Measurements from ENCODE around the gene AAGAB. TPM values are rescaled to one million over a fixed set of nuclear protein-coding genes. Genes with fewer than 3 reads are reported as not detected.

Gene AAGAB
- total and polyA plus RNA-seq, 8 donors = 11.2 to 89.5 (median 32.0) TPM

GRCh38 chr15:67267951-67268941 lies 13.8 kb upstream of the AAGAB start:
- Histone ChIP-seq H3K9me3 (no peaks in the 10 kb centered on the region), H3K27ac (no peak overlapping the region), H3K4me1 (peaks cover 0 to 5% (median 0%) of the 10 kb centered on the region in 4 donors), H3K4me3 (no peak overlapping the region), H3K36me3 (no peaks in the 10 kb centered on the region), H3K27me3 (no peaks in the 10 kb centered on the region)
- WGBS, 5 donors = 48 to 66% (median 57%) methylated on average over 9 of the region's 9 CpGs
- no peak for DNase-seq
- intact Hi-C loops (cut with DNase I; ENCODE audit: low total_unique reads) = no loop called here
- TF ChIP-seq POLR2AphosphoS5 (IDR thresholded peaks at IDR 0.05) (no peak), CTCF (IDR thresholded peaks at IDR 0.05) (no peak), EP300 (IDR thresholded peaks at IDR 0.05) (no peak), POLR2A (IDR thresholded peaks at IDR 0.05) (no peak)

GRCh38 chr15:67267440-67267839 lies 13.0 kb upstream of the AAGAB start:
- Histone ChIP-seq H3K27me3 (no peaks in the 10 kb centered on the region), H3K36me3 (no peaks in the 10 kb centered on the region), H3K27ac (no peak overlapping the region), H3K4me3 (no peak overlapping the region), H3K9me3 (no peaks in the 10 kb centered on the region), H3K4me1 (peaks cover 0 to 5% (median 0%) of the 10 kb centered on the region in 4 donors)
- 26 to 55% (median 35%) methylated on average over 3 of the region's 3 CpGs for WGBS, 5 donors
- intact Hi-C loops (cut with DNase I; ENCODE audit: low total_unique reads) = no loop called here
- no peak for DNase-seq
- TF ChIP-seq CTCF (IDR thresholded peaks at IDR 0.05) (no peak), POLR2AphosphoS5 (IDR thresholded peaks at IDR 0.05) (no peak), POLR2A (IDR thresholded peaks at IDR 0.05) (no peak), EP300 (IDR thresholded peaks at IDR 0.05) (no peak)

GRCh38 chr15:67266870-67267269 lies 12.4 kb upstream of the AAGAB start:
- no peak for DNase-seq
- intact Hi-C loops (cut with DNase I; ENCODE audit: low total_unique reads) = no loop called here
- WGBS, 5 donors = 89 to 94% (median 91%) methylated on average over 6 of the region's 6 CpGs
- no peaks in the 10 kb centered on the region for H3K36me3 ChIP-seq
- no peaks in the 10 kb centered on the region for H3K9me3 ChIP-seq
- H3K4me1 ChIP-seq = peaks cover 0 to 5% (median 0%) of the 10 kb centered on the region in 4 donors
- H3K27ac ChIP-seq = no peak overlapping the region
- H3K27me3 ChIP-seq = no peaks in the 10 kb centered on the region
- TF ChIP-seq EP300 (IDR thresholded peaks at IDR 0.05) (no peak), CTCF (IDR thresholded peaks at IDR 0.05) (no peak), POLR2A (IDR thresholded peaks at IDR 0.05) (no peak), POLR2AphosphoS5 (IDR thresholded peaks at IDR 0.05) (no peak)
- no peak overlapping the region for H3K4me3 ChIP-seq

GRCh38 chr15:67259806-67260205 lies 5.3 kb upstream of the AAGAB start:
- intact Hi-C loops (cut with DNase I; ENCODE audit: low total_unique reads) = no loop called here
- peak overlapping the region in 4 of 5 donors; percentile 7 to 44 (median 30) for H3K27ac ChIP-seq
- DNase-seq = no peak
- H3K27me3 ChIP-seq = no peaks in the 10 kb centered on the region
- H3K4me3 ChIP-seq = no peak overlapping the region
- H3K4me1 ChIP-seq = peaks cover 0 to 13% (median 9%) of the 10 kb centered on the region in 4 donors
- H3K36me3 ChIP-seq = no peaks in the 10 kb centered on the region
- no peaks in the 10 kb centered on the region for H3K9me3 ChIP-seq
- TF ChIP-seq POLR2AphosphoS5 (IDR thresholded peaks at IDR 0.05) = no peak
- TF ChIP-seq CTCF (IDR thresholded peaks at IDR 0.05) = no peak
- no peak for TF ChIP-seq POLR2A (IDR thresholded peaks at IDR 0.05)
- TF ChIP-seq EP300 (IDR thresholded peaks at IDR 0.05) = no peak

Measured in stomach (tissue), 9 donors.